Esophagus squamous epithelium (tissue), 4 donors: ENCODE data around the gene C3orf33.

Experiments used
- POLR2A ChIP-seq, 4 donors: fragments of 450-650 bp; IDR thresholded peaks; one replicate each; pipeline ENCODE4 v1.6.1; 2017; ENCODE audit warnings: antibody characterized with exemption in 4 of 4, mild to moderate bottlenecking in 4 of 4, moderate library complexity in 3 of 4
- TF ChIP-seq, protein P1 (sequence below), 6 experiments: fragments of 450-650 bp in 4 of 6; fragments of 200-600 bp in 2 of 6; sonication (generic) in 2 of 6; IDR thresholded peaks; one replicate each; pipeline ENCODE4 v1.5.1; 2016 to 2019; ENCODE audit warnings: antibody characterized with exemption in 6 of 6, mild to moderate bottlenecking in 4 of 6, moderate library complexity in 4 of 6

DNA sequence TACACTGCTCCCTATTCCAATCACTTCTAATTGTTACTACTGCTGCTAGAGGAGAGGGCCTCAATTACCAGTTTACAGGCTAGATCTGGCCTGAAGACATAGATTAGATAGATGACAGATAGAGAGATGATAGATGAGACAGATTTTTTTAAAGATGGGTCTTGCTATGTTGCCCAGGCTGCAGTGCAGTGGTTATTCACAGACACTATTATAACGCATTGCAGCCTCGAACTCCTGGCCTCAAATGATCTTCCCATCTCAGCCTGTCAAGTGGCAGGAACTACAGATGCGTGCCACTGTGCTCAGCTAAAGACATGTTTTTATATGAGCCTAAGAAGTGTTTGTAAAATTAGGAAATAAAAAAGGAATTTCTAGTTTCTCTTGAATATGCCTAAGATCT, 41.9 kb upstream of the C3orf33 start:
- no peak for TF ChIP-seq POLR2A (IDR thresholded peaks at IDR 0.05)
- TF ChIP-seq, protein P1, sequence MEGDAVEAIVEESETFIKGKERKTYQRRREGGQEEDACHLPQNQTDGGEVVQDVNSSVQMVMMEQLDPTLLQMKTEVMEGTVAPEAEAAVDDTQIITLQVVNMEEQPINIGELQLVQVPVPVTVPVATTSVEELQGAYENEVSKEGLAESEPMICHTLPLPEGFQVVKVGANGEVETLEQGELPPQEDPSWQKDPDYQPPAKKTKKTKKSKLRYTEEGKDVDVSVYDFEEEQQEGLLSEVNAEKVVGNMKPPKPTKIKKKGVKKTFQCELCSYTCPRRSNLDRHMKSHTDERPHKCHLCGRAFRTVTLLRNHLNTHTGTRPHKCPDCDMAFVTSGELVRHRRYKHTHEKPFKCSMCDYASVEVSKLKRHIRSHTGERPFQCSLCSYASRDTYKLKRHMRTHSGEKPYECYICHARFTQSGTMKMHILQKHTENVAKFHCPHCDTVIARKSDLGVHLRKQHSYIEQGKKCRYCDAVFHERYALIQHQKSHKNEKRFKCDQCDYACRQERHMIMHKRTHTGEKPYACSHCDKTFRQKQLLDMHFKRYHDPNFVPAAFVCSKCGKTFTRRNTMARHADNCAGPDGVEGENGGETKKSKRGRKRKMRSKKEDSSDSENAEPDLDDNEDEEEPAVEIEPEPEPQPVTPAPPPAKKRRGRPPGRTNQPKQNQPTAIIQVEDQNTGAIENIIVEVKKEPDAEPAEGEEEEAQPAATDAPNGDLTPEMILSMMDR (IDR thresholded peaks at IDR 0.05) = no peak
